ENCODE results near the gene SOX6. TPM values are rescaled to one million over a fixed set of nuclear protein-coding genes. Genes with fewer than 3 reads are reported as not detected.
A peak's percentile ranks its signal among the peaks of the same experiment; 100 is the strongest.

SOX6 gene
- polyA plus RNA-seq, 1 donor = 22.8 TPM

DNA sequence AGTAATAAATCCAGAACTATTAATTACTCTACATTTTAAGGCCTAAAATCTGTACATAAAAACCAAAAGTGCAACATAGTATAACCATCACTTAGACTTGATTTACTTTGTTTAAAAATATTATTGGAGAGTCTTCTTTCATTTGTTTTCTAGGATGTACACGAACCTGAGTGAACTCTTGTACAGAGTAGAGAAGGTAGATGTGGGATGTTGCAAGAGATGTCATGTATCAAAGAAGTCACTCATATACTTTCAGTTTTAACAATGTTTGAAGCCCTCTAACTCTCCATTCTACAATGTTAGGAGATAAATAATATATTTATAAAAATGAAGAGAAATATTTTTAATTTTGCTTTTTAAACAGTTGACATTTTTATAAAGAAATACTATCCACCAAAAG is 38.6 kb downstream of the SOX6 start:
- DNase-seq (ENCODE audit: low read depth) = no peak

DNA sequence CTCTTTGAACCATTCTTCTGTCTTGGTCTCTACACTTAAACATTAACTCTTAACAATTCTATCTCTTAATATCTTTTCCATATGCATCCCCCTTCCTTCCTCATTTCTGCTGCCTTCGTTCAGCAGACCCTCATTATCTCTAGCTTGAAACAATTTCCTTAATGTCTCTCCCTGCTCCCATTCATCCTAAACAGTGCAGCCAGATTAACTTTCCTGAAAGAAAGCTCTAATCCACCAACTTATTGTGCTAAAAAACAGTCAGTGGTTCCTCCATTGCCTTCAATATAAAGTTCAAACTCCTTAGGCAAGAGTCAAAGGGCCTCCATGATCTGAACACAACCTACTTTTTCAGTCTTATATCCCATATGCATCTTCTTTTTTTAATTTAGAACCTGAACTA is 42.5 kb downstream of the SOX6 start:
- DNase-seq (ENCODE audit: low read depth) = no peak

DNA sequence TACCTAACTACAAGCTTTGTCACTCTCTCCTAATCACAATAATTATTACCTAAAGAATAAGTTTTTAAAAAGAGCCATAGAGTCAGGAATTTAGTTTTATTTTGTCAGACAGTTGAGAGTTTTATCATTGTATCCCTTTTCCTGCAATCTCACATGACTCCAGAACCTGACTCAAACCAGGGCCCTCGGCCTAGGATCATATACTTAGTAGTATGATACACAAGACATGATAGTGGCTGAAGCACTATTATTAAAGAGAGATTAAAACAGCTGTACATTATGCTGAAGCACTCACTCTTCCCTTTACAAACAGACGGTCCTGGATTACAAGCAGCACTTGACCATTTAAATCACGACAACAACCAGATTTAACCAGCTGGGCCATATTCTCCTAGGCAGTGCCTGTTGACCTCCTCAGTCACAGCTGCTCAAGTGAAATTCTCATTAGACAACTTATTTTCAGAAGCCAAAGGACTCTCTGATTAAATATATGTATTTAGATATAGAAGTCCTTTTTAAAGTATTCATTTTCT is 44.0 kb downstream of the SOX6 start:
- no peak for DNase-seq (ENCODE audit: low read depth)

DNA sequence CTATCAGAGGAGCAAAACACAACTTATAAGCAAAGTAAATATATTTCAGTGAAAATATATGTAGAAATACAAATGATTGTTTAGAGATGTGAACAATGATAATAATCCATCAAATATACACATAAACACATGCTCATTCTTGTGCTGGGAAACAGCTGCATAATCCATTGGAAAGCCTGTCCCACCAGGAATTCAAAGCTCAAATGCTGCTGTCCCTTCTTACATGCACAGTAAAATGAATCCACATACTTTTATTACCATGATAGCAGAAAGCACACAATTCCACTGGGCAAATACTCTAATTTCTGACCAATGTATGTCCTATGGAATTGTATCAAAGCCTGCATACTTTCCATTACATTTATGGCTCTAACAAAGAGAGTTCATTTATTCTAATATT is 44.5 kb downstream of the SOX6 start:
- peak; percentile 17 for DNase-seq (ENCODE audit: low read depth)

DNA sequence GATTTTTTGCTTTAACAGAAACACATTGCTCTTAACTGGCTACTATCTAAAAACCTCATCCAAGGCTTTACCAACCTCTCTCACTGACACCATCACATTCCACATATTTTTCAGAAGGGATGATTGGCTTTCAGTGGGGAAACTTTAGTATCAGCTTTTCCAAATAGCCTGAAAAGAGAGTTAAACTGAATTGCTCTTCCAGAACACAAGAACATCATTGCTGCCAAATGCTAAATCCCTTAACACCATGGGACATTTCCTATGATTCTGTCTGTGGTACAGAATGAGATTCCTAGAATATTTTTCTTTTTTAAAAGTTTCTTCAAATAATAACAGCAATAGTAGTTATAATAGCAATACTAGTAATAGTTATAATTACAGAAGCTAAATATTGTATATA is 45.4 kb downstream of the SOX6 start:
- peak; percentile 31 for DNase-seq (ENCODE audit: low read depth)

DNA sequence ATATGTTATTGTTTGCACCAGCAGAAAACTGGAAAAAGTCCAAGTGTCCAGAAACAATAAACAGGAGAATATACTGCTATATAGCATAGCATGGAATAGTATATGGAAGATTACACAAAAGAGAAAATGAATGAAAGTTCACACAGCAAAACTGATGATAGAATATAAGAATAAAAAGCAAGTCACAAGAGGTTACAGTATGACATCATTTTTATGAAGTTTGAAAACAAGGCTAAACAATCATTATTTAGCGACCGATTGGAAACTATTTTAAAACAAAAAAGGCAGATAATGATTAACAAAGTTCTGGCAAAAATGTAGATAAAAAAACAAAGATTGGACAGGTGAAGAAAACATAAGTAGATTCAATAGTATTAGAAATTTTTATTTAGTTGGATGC is 47.1 kb downstream of the SOX6 start:
- DNase-seq (ENCODE audit: low read depth) = no peak

DNA sequence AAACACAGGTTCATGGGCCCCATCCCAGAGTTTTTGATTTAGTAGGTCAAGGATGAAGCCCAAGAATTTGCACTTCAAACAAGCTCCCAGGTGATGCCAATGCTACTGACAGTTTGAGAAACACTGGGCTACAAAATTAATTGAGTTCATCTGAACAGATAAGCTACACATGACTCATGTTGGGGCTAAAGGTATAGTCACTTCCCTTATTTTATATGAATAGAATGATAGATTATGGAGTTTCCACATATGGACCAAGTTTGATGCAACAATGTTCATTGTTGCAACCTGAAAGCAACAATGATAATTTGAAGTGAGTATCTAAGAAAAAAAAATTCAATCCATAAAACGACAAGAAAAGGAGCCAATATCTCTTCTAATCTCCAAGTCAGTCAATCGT is 54.9 kb downstream of the SOX6 start:
- no peak for DNase-seq (ENCODE audit: low read depth)

DNA sequence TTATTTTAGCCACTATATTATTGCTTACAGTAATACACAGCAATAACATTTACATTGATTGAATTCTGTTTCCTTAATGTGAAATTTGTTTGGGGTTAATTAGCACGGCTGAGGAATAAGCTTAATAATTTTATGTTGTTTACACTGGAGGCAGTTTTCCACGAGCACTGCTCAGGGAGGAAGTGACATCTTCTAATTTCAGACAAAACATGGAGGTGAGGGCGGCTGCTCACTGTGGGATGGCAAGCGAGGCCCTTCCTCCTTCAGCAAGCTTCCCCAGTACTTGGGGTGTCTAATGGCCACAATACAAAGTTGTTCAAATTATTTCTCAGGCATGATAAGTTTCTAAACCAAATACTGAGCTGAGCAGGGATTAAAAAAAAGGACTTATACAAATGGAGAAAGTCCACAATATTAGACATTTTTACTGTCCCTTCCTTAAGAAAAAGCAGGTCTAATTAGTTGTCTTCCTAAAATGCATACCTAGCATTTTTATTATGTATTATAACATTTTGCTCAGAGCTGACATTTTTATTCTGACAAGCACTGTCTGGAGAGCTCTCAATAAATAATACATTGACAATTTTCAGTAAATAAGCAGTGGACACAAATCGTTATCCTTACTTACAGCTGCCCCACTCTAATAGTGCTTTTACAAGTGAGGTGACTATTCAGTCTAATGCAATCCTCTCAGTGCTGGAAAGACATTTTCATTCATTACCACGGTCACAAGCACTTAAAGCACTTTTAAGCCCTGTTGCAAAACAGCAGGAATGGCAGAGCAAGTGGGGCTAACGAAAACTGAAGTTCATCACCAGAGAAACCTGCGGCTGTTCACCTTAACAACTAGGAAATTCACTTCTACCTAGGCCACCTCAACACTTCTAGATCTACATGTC is 56.2 kb downstream of the SOX6 start:
- no peak for DNase-seq (ENCODE audit: low read depth)

DNA sequence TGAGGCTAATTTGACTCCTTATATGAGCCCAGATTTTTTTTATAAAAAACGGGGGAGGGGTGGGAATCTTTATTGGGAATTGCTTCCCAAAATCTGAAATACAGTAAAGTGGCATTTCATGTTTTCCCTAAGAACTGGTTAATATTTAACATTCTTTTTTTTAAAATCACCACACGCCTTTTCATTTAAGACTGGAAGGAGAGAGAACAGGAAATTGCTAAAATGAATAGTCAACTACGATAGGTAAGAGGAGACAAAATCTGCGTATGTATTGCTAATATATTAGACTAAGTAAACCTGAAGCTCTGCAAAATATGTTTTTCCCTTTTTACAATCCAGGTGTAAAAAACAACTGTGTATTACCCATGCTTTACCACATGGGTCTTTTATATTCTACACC is 57.0 kb downstream of the SOX6 start:
- no peak for DNase-seq (ENCODE audit: low read depth)

DNA sequence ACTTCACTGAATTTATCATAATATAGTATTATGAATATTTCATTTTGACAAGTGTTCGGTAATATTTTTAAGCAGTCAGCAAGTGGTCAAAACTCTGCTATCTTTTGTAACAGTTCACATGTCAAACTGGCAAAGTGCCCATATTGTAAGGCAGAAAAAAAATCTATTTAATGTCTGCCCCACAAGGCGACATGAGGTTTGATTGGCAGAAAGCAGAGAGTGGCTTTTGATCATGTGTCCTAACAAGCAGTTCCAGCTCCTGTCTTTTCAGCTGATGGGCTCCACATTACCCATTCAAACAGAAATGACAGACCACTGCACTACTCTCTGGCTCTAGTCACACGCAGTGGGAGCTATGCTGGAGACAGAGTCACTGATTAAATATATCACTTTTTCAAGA is 59.0 kb downstream of the SOX6 start:
- DNase-seq (ENCODE audit: low read depth) = no peak

DNA sequence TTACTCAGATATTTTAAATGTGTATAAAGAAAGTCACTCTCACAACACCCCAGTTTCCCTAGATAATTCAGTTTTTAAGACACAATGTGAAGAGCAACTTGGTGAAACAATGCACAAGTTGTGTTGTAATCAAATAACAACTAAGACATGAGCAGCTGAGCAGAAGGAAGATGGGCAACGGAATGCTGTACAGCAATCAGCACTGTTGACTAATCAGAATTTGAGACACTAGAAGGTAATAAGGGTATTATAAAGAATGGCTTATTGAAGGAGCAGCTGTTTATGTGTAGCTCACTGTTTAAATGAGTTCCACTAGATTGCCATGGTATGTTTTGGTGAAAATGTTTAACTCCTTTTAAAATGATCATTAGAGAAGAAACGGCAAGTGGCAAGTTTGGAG is 60.1 kb downstream of the SOX6 start:
- no peak for DNase-seq (ENCODE audit: low read depth)

DNA sequence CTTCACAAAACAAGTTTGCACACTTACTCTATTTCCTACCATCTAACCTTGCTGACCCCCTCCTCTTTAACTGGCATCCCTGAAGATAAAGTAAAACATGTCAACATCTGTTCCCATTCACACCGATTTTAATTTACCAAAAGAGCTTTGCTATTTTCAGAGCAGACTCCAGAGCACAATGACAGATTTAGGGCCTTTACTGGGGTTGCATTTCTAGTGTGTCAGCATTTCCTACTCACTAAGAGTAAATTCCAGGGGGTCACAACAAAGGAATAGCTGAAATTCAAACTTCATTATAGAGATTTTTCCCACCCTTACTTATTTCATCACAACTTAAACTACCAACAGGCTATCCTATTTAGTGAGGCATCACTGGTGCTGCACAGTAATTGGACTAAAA is 60.8 kb downstream of the SOX6 start:
- DNase-seq (ENCODE audit: low read depth) = no peak

DNA sequence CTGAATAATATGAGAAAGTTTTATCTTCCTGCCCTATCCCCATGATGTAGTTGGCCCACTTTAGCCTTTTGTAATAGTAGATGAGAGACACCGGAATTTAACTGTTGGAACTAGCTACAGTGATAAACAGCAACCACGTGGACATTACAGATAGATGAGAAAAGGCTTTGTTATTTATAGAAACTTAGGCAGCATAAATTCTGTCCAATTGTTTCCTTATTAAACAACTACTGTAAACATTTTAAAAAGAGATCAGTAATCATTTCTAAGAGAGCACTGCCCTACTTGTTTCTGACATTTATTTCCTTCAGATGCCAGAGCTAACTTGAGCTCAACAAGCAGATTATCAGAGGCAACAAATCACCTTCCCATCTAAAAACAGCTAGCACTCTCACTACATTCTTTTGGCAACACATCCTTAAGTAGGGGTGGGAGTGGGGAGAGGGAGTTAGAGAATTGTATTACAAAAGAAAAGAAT is 63.1 kb downstream of the SOX6 start:
- no peak for DNase-seq (ENCODE audit: low read depth)

DNA sequence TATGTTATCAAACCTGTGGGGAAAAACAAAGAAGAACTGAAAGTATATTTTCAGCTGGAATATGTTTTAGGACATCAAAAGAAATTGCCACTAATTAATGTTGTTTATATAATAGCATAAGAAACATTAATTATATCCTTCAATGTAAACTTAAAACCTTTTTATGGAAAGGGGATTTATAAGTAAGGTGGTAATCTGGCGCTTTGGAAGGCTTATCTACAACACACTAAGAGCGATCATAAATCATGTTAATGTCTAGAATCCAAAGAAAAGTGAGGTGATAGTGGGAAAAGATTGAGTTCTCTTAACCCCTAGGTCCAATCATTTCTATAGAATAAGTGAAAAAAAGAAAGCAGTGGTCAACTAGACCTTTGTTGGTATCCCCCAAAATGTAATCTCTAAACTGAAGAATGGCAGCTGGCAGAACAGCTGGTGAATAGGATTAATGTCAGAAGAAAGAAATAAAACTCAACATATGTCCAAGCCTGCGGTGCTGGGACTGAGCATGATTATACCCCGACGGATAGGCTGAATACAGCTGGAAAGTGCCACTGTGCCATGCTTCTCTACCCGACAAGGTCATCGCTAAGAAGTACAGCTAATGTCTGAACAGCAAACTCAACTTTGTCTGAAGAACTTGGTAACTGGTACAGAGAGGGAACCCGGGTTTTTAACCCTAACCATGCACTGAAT is 64.0 kb downstream of the SOX6 start:
- DNase-seq (ENCODE audit: low read depth) = no peak

DNA sequence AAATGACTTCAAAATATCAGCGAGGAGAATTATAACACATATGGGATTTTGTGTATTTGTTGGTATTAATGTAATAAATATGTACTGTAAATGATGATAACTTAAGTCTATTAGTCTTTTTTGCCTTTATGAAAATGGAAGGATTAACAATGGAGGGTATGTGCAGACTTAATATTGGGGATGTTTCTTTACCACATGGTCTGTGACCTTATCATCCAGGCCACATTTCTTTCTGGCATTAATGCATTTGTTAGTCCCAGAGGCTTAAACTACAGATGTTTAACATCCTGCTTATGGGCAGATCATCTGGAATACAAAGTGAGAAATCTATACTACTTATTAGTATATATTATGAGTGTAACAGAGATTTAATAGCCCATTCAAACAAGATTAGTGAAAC is 64.6 kb downstream of the SOX6 start:
- no peak for DNase-seq (ENCODE audit: low read depth)

DNA sequence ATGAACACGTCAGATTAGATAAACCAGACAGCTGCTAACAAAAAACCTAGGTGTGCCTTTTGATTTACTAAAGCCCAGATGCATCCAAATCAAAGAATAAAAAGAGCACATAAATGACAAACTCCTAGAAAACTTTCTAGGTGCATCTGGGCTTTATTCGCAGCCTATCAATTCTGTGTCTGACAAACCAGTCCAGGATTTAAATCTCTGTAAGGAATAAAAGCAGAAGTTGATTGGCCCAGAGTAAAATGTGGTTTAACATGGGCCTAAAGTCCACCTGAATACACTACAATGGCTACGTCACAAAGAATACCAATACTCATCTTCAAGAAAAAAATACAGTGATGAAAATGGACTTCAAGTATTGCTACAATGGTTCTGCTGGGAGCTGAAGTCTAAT is 66.8 kb downstream of the SOX6 start:
- no peak for DNase-seq (ENCODE audit: low read depth)

DNA sequence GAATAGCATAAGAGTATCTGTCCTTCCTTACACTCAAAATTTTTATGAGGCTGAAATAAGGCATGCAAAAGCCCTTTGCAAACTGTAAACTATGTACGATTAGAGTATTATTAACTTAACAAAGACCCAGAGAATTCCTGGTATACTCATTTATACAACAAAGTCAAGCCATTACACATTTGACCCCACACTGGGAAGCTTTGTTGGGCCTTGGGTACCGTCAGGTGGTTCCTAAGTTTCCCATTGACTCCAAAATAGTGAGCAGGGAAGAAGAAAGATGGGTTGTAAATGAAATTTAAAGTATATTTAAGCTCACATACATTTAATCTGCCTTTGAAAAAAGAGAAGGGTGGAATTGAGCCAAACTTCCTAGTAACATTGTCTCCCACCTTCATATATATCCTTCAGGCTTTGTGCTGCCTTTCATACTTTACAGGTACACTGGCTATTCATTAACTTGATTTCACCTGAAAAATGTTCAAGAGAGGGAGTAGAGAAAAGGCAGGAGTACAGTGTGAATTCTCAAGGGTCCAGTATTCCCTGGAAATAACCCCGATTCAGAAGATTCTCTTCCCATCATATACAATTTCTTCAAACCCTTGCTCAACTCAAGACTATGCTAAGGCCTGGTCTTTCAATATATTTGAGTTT is 68.6 kb downstream of the SOX6 start:
- no peak for DNase-seq (ENCODE audit: low read depth)

DNA sequence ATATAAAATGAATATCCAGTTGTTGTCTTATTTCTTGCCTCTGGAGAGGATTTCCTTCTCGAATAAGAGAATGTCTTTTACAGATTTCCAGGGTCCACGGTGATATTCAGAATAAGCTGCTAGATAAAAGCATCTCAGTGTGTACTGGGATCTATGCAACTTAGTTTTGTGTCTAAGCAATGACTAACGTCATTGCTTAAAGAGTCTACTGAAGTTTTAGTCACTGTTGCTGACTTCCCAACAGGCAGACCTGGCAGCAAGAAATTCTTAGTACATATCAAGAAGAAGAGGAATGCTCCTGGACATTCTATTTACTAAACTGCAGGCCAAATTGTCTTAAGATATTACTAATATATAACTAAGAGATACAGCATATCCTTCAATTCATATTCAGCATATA is 70.3 kb downstream of the SOX6 start:
- no peak for DNase-seq (ENCODE audit: low read depth)

DNA sequence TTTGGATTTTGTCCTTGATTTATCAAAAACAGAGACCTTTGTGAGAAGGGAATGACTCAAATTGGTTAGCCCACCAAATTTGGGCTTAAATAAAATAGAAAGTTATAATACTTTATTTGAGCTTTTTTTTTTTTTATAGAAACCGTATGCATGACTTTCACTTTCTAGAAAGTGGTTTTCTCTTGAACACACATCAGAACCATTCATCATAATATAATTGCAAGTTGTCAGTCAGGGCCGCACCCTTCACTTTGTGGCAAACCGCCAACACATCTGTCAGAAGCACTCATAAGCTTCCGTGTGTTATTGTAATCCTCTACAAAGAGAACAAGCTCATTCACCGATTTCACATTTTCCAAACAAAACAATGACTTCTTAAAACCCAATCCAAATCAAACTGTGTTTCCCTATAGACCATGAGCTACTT is 76.1 kb downstream of the SOX6 start:
- DNase-seq (ENCODE audit: low read depth) = no peak

DNA sequence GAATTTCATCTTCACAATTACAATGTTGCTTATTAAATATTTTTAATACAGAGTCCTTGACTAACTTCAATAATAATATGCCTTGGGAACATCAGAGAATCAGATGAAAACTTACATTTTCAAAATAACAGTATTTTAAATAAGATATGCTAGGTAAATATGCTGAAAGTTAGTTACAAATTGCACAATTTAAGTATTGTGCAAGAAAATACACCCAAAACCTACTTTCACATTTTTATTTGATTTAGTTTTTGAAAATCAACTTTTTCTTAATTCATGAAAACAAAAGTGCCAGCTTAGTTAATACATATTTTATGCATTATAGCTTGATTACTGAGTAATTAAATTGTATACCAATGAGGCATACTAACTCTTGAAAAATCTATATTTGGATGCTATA is 76.8 kb downstream of the SOX6 start:
- DNase-seq (ENCODE audit: low read depth) = no peak

DNA sequence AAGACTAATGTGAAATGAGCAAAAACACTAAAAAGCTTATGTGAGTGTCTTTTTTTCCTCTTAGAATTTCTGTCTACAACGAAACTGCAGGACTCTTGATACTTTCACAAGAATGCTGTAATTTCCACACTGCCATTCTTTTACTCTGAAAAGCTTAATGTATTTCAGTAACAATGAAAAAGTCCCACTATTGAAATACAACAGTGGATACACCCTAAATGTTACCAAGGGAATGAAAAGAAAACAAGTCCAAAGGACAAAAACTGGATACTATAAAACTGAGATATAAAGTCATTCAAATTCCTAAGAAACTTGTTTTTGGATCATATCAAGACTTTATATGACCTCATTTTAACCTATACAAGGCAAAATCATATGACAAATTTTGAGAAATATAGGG is 77.4 kb downstream of the SOX6 start:
- DNase-seq (ENCODE audit: low read depth) = no peak

DNA sequence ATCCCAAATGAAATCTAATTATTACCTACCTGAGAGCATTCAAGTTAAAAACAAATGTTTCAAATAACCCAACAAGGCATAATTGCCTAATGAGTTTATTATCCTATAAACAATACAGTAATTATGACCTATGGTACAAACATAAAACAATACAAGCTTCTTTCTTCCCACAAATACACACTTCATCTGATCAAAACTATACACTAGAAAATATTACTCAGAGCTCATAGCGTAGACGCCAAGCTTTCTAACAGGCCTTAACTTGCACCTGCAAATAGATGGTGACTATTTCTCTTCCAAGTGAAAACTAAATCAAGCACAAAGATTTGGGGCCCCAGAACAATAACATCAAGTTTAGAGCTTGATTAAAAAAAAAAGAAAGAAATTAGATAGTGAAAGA is 78.1 kb downstream of the SOX6 start:
- no peak for DNase-seq (ENCODE audit: low read depth)

Data from forelimb muscle (tissue), 1 donor.